Measurements from ENCODE around the gene KRT82. TPM values are rescaled to one million over a fixed set of nuclear protein-coding genes. Genes with fewer than 3 reads are reported as not detected.

The KRT82 gene
- total RNA-seq, 8 experiments from 2014 or later: 0.14 TPM; not detected in 6

GRCh38 chr12:52358575-52359350 is 47.4 kb downstream of the KRT82 start:
- in situ Hi-C loops (cut with MboI; ENCODE audit: low pct_unique_long_range_greater_than_20kb in 2 of 9, low sequenced_read_pairs in 9 of 9, unreplicated experiment in 9 of 9): loop anchor here in 1 of 9 experiments (25.0 kb wide), 2 partner anchors 529 to 629 kb away; no protein-coding TSS in a partner anchor

GRCh38 chr12:52356762-52357580 is 49.2 kb downstream of the KRT82 start:
- WGBS, 10 experiments: 0 to 97% (median 76%) methylated on average over 1 to 15 of the region's 20 CpGs; no CpG with 5 or more reads in 2 of the 10 experiments
- H3K27ac ChIP-seq: no peak overlapping the region
- H3K4me3 ChIP-seq: no peak overlapping the region
- in situ Hi-C loops (cut with MboI; ENCODE audit: low pct_unique_long_range_greater_than_20kb in 2 of 9, low sequenced_read_pairs in 9 of 9, unreplicated experiment in 9 of 9): loop anchor here in 1 of 9 experiments (25.0 kb wide), 2 partner anchors 530 to 630 kb away; no protein-coding TSS in a partner anchor
- no peaks in the 10 kb centered on the region for H3K4me1 ChIP-seq (replicated peaks in 1 of 2)
- no peak for ATAC-seq (replicated peaks in 6 of 8)

More at GRCh38 chr12:52358575-52359350, 47.4 kb downstream of the KRT82 start:
- no peak for ATAC-seq (replicated peaks in 6 of 8)
- WGBS, 10 experiments: 0 to 80% (median 50%) methylated on average over 1 to 3 of the region's 5 CpGs; no CpG with 5 or more reads in 3 of the 10 experiments
- no peak overlapping the region for H3K27ac ChIP-seq
- H3K4me3 ChIP-seq: no peak overlapping the region
- H3K4me1 ChIP-seq (replicated peaks in 1 of 2): no peaks in the 10 kb centered on the region

DNA sequence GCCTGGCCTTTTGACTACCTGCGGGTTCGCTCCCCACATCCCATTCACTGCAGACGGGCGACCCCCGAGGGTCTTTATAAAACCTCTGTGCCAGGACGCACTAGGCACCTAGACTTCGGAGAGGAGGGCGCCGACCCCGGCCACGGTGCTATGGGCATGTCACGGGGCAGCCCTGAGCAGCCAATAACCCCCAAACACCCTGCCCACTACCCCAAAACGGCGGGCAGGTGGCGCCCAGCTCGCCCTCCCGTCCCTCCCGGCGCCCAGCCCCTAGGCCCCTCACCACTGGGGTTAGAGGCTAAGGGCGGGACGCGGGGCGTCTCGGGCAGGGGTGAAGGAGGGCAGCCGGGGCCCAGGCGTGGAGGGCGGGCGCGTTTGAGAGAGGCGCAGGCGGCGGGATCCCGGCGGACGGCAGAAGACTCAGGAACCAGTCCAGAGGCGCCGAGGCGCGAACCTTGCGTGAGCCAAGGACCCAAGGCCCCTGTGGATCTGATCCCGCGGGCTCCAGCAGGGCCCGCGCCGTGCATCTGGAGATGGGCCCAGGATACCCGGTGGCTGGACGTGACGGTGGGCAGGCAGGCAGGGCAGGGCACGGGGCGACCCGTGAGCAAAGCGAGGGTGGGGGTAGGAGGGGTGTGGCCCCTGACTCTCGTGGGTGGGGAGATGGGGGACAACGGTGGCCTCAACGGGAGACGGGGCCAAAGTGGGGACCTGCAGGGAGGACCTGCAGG is 49.9 kb downstream of the KRT82 start:
- Histone ChIP-seq H3K27ac (no peak overlapping the region), H3K4me1 (replicated peaks in 1 of 2) (no peaks in the 10 kb centered on the region), H3K4me3 (no peak overlapping the region)
- 70 to 80% methylated on average over 2 to 4 of the region's 56 CpGs; no CpG with 5 or more reads in 8 of the 10 experiments for WGBS, 10 experiments
- in situ Hi-C loops (cut with MboI; ENCODE audit: low pct_unique_long_range_greater_than_20kb in 2 of 9, low sequenced_read_pairs in 9 of 9, unreplicated experiment in 9 of 9): loop anchor here in 1 of 9 experiments (25.0 kb wide), 2 partner anchors 531 to 631 kb away; no protein-coding TSS in a partner anchor
- no peak for ATAC-seq (replicated peaks in 6 of 8)

GRCh38 chr12:52355176-52355575 is 51.0 kb downstream of the KRT82 start:
- in situ Hi-C loops (cut with MboI; ENCODE audit: low pct_unique_long_range_greater_than_20kb in 2 of 9, low sequenced_read_pairs in 9 of 9, unreplicated experiment in 9 of 9): loop anchor here in 1 of 9 experiments (25.0 kb wide), 2 partner anchors 532 to 632 kb away; no protein-coding TSS in a partner anchor
- no peak overlapping the region for H3K4me3 ChIP-seq
- H3K4me1 ChIP-seq (replicated peaks in 1 of 2): no peaks in the 10 kb centered on the region
- no peak for ATAC-seq (replicated peaks in 6 of 8)
- WGBS, 10 experiments: 60 to 100% (median 88%) methylated on average over 1 to 6 of the region's 8 CpGs; no CpG with 5 or more reads in 2 of the 10 experiments
- no peak overlapping the region for H3K27ac ChIP-seq

- WGBS, 10 experiments: 0 to 50% (median 11%) methylated on average over 2 to 4 of the region's 5 CpGs; no CpG with 5 or more reads in 5 of the 10 experiments
- Histone ChIP-seq H3K4me3 (no peak overlapping the region), H3K27ac (no peak overlapping the region), H3K4me1 (replicated peaks in 1 of 2) (no peaks in the 10 kb centered on the region)
- in situ Hi-C loops (cut with MboI; ENCODE audit: low pct_unique_long_range_greater_than_20kb in 2 of 9, low sequenced_read_pairs in 9 of 9, unreplicated experiment in 9 of 9): loop anchor here in 1 of 9 experiments (25.0 kb wide), 2 partner anchors 533 to 633 kb away; no protein-coding TSS in a partner anchor
- peak in 3 of 8 experiments; percentile 33 to 75 (median 34) for ATAC-seq (replicated peaks in 6 of 8)
These were observed 51.9 kb downstream of the KRT82 start for GRCh38 chr12:52354200-52354599.

DNA sequence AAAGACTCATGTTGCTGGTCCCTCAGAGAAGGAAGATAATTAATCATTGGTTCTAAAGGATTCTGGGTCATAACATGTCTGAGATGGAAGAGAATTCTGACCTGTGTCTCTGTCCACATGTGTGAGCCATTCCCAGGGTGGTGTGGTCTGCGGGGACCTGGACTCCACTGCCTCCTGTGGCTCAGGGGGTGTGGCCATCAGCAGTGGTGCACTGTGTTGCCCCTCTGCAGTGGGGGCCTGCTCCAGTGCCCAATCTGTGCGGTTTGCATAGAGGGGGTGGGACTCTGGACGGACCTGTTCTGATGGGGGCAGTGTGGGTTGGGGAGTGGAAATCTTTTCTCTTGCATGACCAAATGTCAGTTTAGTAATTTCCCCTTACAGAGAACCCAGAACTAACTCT is 52.4 kb downstream of the KRT82 start:
- Histone ChIP-seq H3K27ac (no peak overlapping the region), H3K4me1 (replicated peaks in 1 of 2) (no peaks in the 10 kb centered on the region), H3K4me3 (no peak overlapping the region)
- WGBS, 10 experiments: 50 to 80% (median 50%) methylated on average over 1 to 3 of the region's 3 CpGs; no CpG with 5 or more reads in 7 of the 10 experiments
- in situ Hi-C loops (cut with MboI; ENCODE audit: low pct_unique_long_range_greater_than_20kb in 2 of 9, low sequenced_read_pairs in 9 of 9, unreplicated experiment in 9 of 9): loop anchor here in 1 of 9 experiments (25.0 kb wide), 2 partner anchors 534 to 634 kb away; no protein-coding TSS in a partner anchor
- ATAC-seq (replicated peaks in 6 of 8): no peak

- in situ Hi-C loops (cut with MboI; ENCODE audit: low pct_unique_long_range_greater_than_20kb in 2 of 9, low sequenced_read_pairs in 9 of 9, unreplicated experiment in 9 of 9): loop anchor here in 1 of 9 experiments (25.0 kb wide), 2 partner anchors 534 to 634 kb away; no protein-coding TSS in a partner anchor
- no peak overlapping the region for H3K27ac ChIP-seq
- no peaks in the 10 kb centered on the region for H3K4me1 ChIP-seq (replicated peaks in 1 of 2)
- WGBS, 10 experiments: 0 to 80% (median 53%) methylated on average over 1 to 2 of the region's 2 CpGs; no CpG with 5 or more reads in 6 of the 10 experiments
- ATAC-seq (replicated peaks in 6 of 8): no peak
- no peak overlapping the region for H3K4me3 ChIP-seq
These were observed 53.2 kb downstream of the KRT82 start for GRCh38 chr12:52352951-52353350.

DNA sequence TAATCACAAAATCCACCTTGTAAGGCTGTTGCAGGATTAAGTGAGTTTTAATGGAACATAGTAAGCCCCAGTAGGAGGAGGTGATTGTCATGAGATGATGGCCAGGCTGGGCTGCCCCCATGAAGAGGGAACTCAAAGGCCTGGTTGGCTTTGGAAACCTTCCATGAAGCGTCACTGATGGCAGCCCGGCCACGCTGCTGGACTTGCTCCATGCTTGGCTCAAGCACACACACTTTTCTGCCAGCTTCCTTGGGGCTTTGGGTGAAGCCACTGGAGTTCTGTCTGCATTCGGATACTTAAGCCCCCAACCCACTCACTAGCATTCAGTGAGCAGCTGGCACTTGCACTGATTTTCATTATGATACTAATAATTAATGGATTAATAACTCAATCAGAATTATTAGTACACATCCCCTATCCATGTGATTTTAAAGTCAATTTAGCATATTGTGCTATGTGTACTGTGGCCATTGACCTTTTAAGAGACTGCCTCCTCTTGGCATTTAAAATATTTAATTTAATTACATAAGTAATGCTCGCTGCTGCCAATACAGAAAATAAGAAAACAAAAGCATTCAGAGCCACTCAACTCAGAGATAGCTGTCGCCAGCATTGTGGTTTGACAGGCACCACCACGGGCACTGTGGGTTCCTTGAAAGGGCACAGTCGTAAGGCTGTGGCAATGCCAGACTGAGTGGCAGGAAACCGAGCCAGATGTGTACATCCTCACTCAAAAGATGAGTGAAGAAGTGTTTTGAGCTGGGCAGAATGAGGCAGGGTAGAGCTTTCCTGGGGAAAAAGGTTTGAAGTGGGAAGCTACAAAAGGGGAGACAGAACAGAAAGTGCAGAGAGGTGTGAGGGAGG is 54.7 kb downstream of the KRT82 start:
- no peak overlapping the region for H3K4me3 ChIP-seq
- ATAC-seq (replicated peaks in 6 of 8): no peak
- H3K27ac ChIP-seq: no peak overlapping the region
- H3K4me1 ChIP-seq (replicated peaks in 1 of 2): no peaks in the 10 kb centered on the region
- in situ Hi-C loops (cut with MboI; ENCODE audit: low pct_unique_long_range_greater_than_20kb in 2 of 9, low sequenced_read_pairs in 9 of 9, unreplicated experiment in 9 of 9): loop anchor here in 1 of 9 experiments (25.0 kb wide), 2 partner anchors 536 to 636 kb away; no protein-coding TSS in a partner anchor
- 6 to 80% (median 62%) methylated on average over 1 to 9 of the region's 9 CpGs; no CpG with 5 or more reads in 2 of the 10 experiments for WGBS, 10 experiments

DNA sequence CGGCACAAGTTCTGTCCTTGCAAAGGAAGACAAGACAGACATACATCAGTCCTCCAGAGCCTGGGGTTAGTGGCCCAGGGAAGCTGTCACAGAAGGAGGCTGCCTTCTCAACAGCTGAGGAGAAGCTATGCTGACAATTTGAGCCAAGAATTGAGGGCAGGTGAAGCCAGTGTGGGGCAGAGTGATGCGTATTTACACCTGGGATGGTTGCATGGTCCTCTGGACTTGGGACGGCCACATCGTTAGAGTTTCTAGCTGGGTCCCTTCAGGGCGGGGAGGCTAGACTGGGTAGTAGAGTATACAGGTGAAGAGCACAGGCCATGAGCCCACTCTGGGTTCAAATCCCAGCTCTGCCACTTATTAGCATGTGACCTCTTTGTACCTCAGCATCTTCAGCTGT is 55.3 kb downstream of the KRT82 start:
- in situ Hi-C loops (cut with MboI; ENCODE audit: low pct_unique_long_range_greater_than_20kb in 2 of 9, low sequenced_read_pairs in 9 of 9, unreplicated experiment in 9 of 9): loop anchor here in 1 of 9 experiments (25.0 kb wide), 2 partner anchors 537 to 637 kb away; no protein-coding TSS in a partner anchor
- H3K4me3 ChIP-seq: no peak overlapping the region
- no peak overlapping the region for H3K27ac ChIP-seq
- no peak for ATAC-seq (replicated peaks in 6 of 8)
- 70 to 88% (median 79%) methylated on average over 2 to 5 of the region's 5 CpGs; no CpG with 5 or more reads in 4 of the 10 experiments for WGBS, 10 experiments
- H3K4me1 ChIP-seq (replicated peaks in 1 of 2): no peaks in the 10 kb centered on the region

GRCh38 chr12:52350021-52350620 is 56.0 kb downstream of the KRT82 start:
- in situ Hi-C loops (cut with MboI; ENCODE audit: low pct_unique_long_range_greater_than_20kb in 2 of 9, low sequenced_read_pairs in 9 of 9, unreplicated experiment in 9 of 9): loop anchor here in 1 of 9 experiments (25.0 kb wide), 2 partner anchors 537 to 637 kb away; no protein-coding TSS in a partner anchor
- H3K4me1 ChIP-seq (replicated peaks in 1 of 2): no peaks in the 10 kb centered on the region
- WGBS, 10 experiments: 51 to 84% (median 74%) methylated on average over 1 to 5 of the region's 8 CpGs; no CpG with 5 or more reads in 3 of the 10 experiments
- H3K4me3 ChIP-seq: no peak overlapping the region
- no peak overlapping the region for H3K27ac ChIP-seq
- no peak for ATAC-seq (replicated peaks in 6 of 8)

- Histone ChIP-seq H3K4me1 (replicated peaks in 1 of 2) (no peaks in the 10 kb centered on the region), H3K27ac (no peak overlapping the region), H3K4me3 (no peak overlapping the region)
- ATAC-seq (replicated peaks in 6 of 8): no peak
- WGBS, 10 experiments: 29 to 93% (median 74%) methylated on average over 1 to 6 of the region's 6 CpGs; no CpG with 5 or more reads in 1 of the 10 experiments
- in situ Hi-C loops (cut with MboI; ENCODE audit: low pct_unique_long_range_greater_than_20kb in 2 of 9, low sequenced_read_pairs in 9 of 9, unreplicated experiment in 9 of 9): no loop called here
These were observed 56.9 kb downstream of the KRT82 start for GRCh38 chr12:52349196-52349595.
